GM23338 (cell line): ENCODE results near the gene SLCO3A1.

Experiments
- EZH2 ChIP-seq: fragments of 200-600 bp; sonication (generic); IDR thresholded peaks from one replicate; pipeline ENCODE4 v1.8.0; 2017; ENCODE audit warnings: antibody characterized with exemption, mild to moderate bottlenecking, low read depth; ENCODE audit not compliant: unreplicated experiment
- EZH2phosphoT487 ChIP-seq: fragments of 200-600 bp; sonication (generic); IDR thresholded peaks from one replicate; pipeline ENCODE4 v1.8.1; 2018; ENCODE audit warnings: antibody characterized with exemption; ENCODE audit not compliant: unreplicated experiment
- POLR2AphosphoS5 ChIP-seq: IDR thresholded peaks from 2 replicates; pipeline ENCODE4 v1.6.1; 2016; ENCODE audit warnings: antibody characterized with exemption, low read depth
- TF ChIP-seq, protein P1 (sequence below), 2 experiments: fragments of 200-600 bp in 1 of 2; sonication (generic) in 1 of 2; conservative IDR thresholded peaks; 2 replicates each; pipeline versions ENCODE4 v1.5.1 to v1.6.1; 2016 to 2017; ENCODE audit warnings: antibody characterized with exemption in 2 of 2, low read depth in 2 of 2, mild to moderate bottlenecking in 2 of 2, moderate library complexity in 1 of 2
- TF ChIP-seq, protein P2 (sequence below): IDR thresholded peaks from one replicate; pipeline ENCODE4 v1.6.1; 2018; ENCODE audit warnings: antibody characterized with exemption; ENCODE audit not compliant: unreplicated experiment

DNA sequence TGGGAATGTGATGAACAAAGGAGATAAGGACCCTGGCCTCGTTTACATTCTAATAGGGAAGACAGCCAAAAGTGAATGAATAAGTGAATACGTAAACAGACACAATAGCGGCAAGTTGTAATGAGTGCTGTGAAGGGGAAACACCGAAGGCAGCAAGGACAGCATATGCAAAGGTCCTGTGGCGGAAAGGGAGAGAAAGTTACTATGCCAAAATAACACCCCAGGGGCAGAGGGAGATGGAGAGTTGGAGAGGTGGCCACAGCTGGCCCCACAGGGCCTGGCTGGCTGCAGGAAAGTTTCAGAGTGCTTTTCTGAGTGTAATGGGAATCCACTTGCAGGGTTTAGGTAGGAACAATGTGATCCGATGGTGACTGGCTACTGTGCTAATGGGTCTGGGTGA lies 91.9 kb downstream of the SLCO3A1 start:
- no peak for TF ChIP-seq POLR2AphosphoS5
- TF ChIP-seq EZH2phosphoT487, result no peak
- TF ChIP-seq, protein P1, sequence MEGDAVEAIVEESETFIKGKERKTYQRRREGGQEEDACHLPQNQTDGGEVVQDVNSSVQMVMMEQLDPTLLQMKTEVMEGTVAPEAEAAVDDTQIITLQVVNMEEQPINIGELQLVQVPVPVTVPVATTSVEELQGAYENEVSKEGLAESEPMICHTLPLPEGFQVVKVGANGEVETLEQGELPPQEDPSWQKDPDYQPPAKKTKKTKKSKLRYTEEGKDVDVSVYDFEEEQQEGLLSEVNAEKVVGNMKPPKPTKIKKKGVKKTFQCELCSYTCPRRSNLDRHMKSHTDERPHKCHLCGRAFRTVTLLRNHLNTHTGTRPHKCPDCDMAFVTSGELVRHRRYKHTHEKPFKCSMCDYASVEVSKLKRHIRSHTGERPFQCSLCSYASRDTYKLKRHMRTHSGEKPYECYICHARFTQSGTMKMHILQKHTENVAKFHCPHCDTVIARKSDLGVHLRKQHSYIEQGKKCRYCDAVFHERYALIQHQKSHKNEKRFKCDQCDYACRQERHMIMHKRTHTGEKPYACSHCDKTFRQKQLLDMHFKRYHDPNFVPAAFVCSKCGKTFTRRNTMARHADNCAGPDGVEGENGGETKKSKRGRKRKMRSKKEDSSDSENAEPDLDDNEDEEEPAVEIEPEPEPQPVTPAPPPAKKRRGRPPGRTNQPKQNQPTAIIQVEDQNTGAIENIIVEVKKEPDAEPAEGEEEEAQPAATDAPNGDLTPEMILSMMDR (conservative IDR thresholded peaks at IDR 0.05; ENCODE audit: low read depth in 2 of 2), result no peak
- no peak for TF ChIP-seq EZH2
- TF ChIP-seq, protein P2, sequence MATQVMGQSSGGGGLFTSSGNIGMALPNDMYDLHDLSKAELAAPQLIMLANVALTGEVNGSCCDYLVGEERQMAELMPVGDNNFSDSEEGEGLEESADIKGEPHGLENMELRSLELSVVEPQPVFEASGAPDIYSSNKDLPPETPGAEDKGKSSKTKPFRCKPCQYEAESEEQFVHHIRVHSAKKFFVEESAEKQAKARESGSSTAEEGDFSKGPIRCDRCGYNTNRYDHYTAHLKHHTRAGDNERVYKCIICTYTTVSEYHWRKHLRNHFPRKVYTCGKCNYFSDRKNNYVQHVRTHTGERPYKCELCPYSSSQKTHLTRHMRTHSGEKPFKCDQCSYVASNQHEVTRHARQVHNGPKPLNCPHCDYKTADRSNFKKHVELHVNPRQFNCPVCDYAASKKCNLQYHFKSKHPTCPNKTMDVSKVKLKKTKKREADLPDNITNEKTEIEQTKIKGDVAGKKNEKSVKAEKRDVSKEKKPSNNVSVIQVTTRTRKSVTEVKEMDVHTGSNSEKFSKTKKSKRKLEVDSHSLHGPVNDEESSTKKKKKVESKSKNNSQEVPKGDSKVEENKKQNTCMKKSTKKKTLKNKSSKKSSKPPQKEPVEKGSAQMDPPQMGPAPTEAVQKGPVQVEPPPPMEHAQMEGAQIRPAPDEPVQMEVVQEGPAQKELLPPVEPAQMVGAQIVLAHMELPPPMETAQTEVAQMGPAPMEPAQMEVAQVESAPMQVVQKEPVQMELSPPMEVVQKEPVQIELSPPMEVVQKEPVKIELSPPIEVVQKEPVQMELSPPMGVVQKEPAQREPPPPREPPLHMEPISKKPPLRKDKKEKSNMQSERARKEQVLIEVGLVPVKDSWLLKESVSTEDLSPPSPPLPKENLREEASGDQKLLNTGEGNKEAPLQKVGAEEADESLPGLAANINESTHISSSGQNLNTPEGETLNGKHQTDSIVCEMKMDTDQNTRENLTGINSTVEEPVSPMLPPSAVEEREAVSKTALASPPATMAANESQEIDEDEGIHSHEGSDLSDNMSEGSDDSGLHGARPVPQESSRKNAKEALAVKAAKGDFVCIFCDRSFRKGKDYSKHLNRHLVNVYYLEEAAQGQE, result no peak
